Type B pancreatic cell (in vitro differentiated cells): ENCODE data around the gene ISLR2. TPM values are rescaled to one million over a fixed set of nuclear protein-coding genes. Genes with fewer than 3 reads are reported as not detected.

Experiments used
- DNase-seq: peaks from one replicate; pipeline ENCODE4 v3.0.0; 2021; ENCODE audit warnings: mixed read lengths; ENCODE audit not compliant: unreplicated experiment; ENCODE audit errors: extremely low spot score
- H3K27ac Mint-ChIP-seq: 2 replicates; pipeline ENCODE4 v1.8.0; 2021; ENCODE audit warnings: mild to moderate bottlenecking, mixed read lengths
- H3K27me3 Mint-ChIP-seq: 2 replicates; pipeline ENCODE4 v1.8.0; 2021; ENCODE audit warnings: mixed read lengths
- H3K36me3 Mint-ChIP-seq: 2 replicates; pipeline ENCODE4 v1.8.0; 2021; ENCODE audit warnings: mixed read lengths
- H3K4me1 Mint-ChIP-seq: one replicate; pipeline ENCODE4 v1.8.0; 2021; ENCODE audit warnings: mixed read lengths; ENCODE audit not compliant: unreplicated experiment
- H3K4me3 Mint-ChIP-seq: 2 replicates; pipeline ENCODE4 v1.8.0; 2021; ENCODE audit warnings: mild to moderate bottlenecking, mixed read lengths
- H3K9me3 Mint-ChIP-seq: 2 replicates; pipeline ENCODE4 v1.8.0; 2021; ENCODE audit warnings: mixed read lengths
- total RNA-seq: library from RNA; stranded (reverse); gene quantifications from 2 replicates; pipeline ENCODE4 v1.2.1, GENCODE V29; 2021; ENCODE audit warnings: low replicate concordance
- TF ChIP-seq, protein P1 (sequence below): fragments of 200-600 bp; sonication (generic); conservative IDR thresholded peaks from 2 replicates; pipeline ENCODE4 v1.5.0; 2021; ENCODE audit warnings: antibody characterized with exemption, mild to moderate bottlenecking

ISLR2 gene
- total RNA-seq, 1 donor from 2014 or later: 16.9 TPM

DNA sequence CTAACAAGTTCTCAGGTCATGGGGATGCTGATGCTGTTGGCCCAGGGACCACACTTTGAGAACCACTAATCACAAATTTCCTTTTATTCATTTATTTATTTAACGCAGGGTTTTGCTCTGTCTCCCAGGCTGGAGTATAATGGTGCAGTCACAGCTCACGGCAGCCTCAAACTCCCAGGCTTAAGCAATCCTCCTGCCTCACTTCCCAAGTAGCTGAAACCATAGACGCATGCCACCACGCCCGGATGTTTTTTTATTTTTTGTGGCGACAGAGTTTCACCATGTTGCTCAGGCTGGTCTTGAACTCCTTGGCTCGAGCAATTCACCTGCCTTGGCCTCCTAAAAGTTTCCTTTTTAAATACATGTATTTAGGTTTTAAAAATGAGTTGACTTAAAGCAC lies 20.7 kb upstream of the ISLR2 start:
- no peaks in the 10 kb centered on the region for H3K4me1 Mint-ChIP-seq
- no peak overlapping the region for H3K4me3 Mint-ChIP-seq
- peaks cover 19% of the 10 kb centered on the region for H3K27me3 Mint-ChIP-seq
- no peak overlapping the region for H3K27ac Mint-ChIP-seq
- no peaks in the 10 kb centered on the region for H3K9me3 Mint-ChIP-seq
- TF ChIP-seq, protein P1, sequence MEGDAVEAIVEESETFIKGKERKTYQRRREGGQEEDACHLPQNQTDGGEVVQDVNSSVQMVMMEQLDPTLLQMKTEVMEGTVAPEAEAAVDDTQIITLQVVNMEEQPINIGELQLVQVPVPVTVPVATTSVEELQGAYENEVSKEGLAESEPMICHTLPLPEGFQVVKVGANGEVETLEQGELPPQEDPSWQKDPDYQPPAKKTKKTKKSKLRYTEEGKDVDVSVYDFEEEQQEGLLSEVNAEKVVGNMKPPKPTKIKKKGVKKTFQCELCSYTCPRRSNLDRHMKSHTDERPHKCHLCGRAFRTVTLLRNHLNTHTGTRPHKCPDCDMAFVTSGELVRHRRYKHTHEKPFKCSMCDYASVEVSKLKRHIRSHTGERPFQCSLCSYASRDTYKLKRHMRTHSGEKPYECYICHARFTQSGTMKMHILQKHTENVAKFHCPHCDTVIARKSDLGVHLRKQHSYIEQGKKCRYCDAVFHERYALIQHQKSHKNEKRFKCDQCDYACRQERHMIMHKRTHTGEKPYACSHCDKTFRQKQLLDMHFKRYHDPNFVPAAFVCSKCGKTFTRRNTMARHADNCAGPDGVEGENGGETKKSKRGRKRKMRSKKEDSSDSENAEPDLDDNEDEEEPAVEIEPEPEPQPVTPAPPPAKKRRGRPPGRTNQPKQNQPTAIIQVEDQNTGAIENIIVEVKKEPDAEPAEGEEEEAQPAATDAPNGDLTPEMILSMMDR: no peak
- no peak for DNase-seq
- H3K36me3 Mint-ChIP-seq: no peaks in the 10 kb centered on the region

DNA sequence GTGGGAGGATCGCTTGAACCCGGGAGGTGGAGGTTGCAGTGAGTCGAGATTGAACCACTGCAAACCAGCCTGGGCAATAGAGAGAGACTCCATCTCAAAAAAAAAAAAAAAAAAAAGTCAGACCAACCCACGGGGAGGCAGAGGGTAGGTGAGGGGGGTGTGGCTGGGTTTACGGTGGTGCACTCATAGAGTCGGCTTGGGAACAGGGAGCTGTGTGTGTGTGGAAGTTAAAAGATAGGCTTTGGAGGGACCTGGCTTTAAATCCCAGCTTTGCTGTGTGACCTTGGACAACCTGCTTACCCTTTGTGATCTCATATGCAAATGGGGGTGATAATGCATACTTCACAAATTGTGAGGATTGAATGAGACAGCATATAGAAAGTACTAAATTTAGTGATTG lies 10.0 kb upstream of the ISLR2 start:
- DNase-seq: no peak
- H3K4me3 Mint-ChIP-seq: no peak overlapping the region
- no peaks in the 10 kb centered on the region for H3K36me3 Mint-ChIP-seq
- TF ChIP-seq, protein P1: no peak
- no peak overlapping the region for H3K27ac Mint-ChIP-seq
- H3K9me3 Mint-ChIP-seq: no peaks in the 10 kb centered on the region
- H3K4me1 Mint-ChIP-seq: peaks cover 10% of the 10 kb centered on the region
- H3K27me3 Mint-ChIP-seq: peaks cover 49% of the 10 kb centered on the region

DNA sequence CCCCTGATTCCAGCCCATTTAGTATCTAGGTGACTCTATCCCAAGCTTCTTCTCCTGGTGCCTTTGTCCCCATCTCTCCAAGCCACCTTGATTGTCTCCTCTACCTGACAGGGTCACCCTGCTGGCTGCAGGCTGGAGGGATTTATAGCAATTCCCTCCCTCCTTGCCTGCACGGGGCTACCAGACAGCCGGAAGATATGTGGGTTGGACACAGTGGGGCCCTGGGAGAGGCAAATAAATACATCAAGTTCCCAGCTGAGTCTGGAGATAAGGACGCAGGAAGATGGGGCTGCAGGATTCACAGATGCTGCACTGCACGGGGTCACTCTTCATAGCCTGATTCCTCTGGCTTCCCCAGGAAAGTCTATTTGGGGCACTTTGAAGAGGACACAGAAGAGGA lies 9.3 kb upstream of the ISLR2 start:
- no peak overlapping the region for H3K4me3 Mint-ChIP-seq
- peaks cover 55% of the 10 kb centered on the region for H3K27me3 Mint-ChIP-seq
- H3K4me1 Mint-ChIP-seq: peaks cover 10% of the 10 kb centered on the region
- no peak for DNase-seq
- TF ChIP-seq, protein P1: no peak
- H3K36me3 Mint-ChIP-seq: no peaks in the 10 kb centered on the region
- no peaks in the 10 kb centered on the region for H3K9me3 Mint-ChIP-seq
- H3K27ac Mint-ChIP-seq: no peak overlapping the region

DNA sequence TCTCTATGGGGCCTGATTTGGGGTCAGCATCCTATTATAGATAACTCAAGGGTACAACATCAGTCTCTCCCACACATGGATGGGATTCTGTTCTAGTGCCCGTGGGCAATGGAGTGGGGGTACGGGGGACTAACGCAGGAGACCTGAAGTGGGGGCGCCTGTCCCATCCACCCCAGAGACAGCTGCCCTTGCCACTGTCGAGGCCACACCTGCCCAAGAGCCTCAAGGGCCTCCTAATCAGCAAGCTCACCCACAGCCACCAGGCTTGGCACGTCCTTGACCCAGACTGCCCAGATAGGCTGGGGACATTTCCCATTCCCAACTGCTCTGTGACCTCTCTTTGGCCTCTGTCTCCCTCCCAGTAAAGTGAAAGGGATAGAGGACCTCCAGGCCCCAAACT lies 8.5 kb upstream of the ISLR2 start:
- TF ChIP-seq, protein P1: no peak
- Mint-ChIP-seq H3K36me3 (no peaks in the 10 kb centered on the region), H3K4me1 (peaks cover 12% of the 10 kb centered on the region), H3K27ac (no peak overlapping the region), H3K4me3 (no peak overlapping the region), H3K27me3 (peaks cover 57% of the 10 kb centered on the region), H3K9me3 (no peaks in the 10 kb centered on the region)
- DNase-seq: no peak

DNA sequence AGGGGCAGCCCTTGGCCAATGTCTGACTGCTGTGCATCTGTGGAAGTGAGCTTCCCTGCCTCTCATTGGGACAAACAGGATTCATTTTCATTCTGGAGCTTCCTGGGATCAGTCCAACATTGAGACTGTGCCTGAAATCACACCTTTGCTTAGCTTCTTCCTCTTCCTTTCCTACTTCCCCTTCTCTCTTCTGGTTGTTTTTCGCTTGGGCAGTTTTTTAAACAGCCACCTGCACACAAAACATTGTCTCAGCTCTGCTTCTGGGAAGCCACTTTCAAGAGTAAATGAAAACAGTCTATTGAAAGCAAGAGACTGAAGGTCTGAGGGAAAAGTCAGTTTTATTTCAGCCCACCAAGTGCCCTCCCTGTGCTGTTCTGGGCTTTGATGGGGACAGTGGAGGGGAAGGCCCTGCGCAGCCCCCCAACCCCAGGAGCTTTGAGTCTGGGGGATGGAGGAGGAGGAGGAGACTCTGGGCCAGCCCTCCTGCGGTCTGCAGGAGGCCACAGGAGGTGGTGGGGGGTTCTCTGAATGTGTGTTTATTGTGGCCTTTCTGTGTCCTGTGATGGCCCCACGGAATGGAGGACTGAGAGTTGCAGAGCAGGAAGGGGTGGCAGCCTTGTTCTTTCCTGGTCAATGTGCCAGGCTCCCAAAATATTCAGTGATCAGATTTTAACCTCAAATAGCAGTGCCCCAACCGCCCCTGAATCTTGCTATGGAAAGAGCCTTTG lies 7.8 kb upstream of the ISLR2 start:
- Mint-ChIP-seq H3K4me3 (no peak overlapping the region), H3K36me3 (no peaks in the 10 kb centered on the region), H3K9me3 (no peaks in the 10 kb centered on the region), H3K27me3 (peaks cover 63% of the 10 kb centered on the region), H3K4me1 (peaks cover 17% of the 10 kb centered on the region), H3K27ac (no peak overlapping the region)
- TF ChIP-seq, protein P1: no peak
- DNase-seq: no peak

DNA sequence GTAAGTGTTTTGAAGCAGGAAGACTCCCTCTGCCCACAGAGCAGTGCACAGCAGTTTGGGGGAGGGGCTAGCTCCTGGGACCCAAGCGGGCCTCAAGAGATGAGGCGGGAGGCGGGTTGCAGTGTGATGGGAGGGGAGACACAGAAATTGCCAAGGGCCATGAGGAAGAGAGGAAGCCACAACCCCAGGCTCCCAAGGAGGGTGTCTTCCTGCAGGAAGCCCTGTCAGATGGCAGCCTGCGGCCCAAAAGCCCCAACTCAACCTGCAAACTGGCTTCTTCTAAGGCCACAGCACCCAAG lies 7.3 kb upstream of the ISLR2 start:
- peaks cover 64% of the 10 kb centered on the region for H3K27me3 Mint-ChIP-seq
- peaks cover 17% of the 10 kb centered on the region for H3K4me1 Mint-ChIP-seq
- no peak overlapping the region for H3K27ac Mint-ChIP-seq
- DNase-seq: no peak
- H3K36me3 Mint-ChIP-seq: no peaks in the 10 kb centered on the region
- H3K9me3 Mint-ChIP-seq: no peaks in the 10 kb centered on the region
- TF ChIP-seq, protein P1: no peak
- H3K4me3 Mint-ChIP-seq: no peak overlapping the region
